Panc1 (cell line): Measurements from ENCODE around the gene MMP24OS. TPM values are rescaled to one million over a fixed set of nuclear protein-coding genes. Genes with fewer than 3 reads are reported as not detected.

Source experiments
- ATAC-seq: fragments of 200-7000 bp; cut with Tn5 transposase; 2 replicates; pipeline ENCODE4 v1.9.1; 2020; ENCODE audit warnings: mild to moderate bottlenecking, moderate library complexity
- BruUV-seq: library from RNA; stranded (reverse); fragments of 400-500 nt; replicated peaks from 2 replicates; lab custom pipeline; 2021; lab: Mats Ljungman, UMichigan
- CTCF ChIA-PET: fragments of 300-600 bp; sonication (Branson Sonifier 250); formaldehyde crosslinking; loops from one replicate; lab custom pipeline; 2022; ENCODE audit warnings: antibody characterized with exemption; lab: Charles Lee
- POLR2A ChIA-PET: fragments of 300-600 bp; sonication (Branson Sonifier 250); formaldehyde crosslinking; loops from one replicate; lab custom pipeline; 2022; ENCODE audit warnings: antibody characterized with exemption; lab: Charles Lee
- DNase-seq: peaks from one replicate; pipeline ENCODE4 v3.0.0-alpha.2; 2010; ENCODE audit warnings: low read depth, low spot score
- H3K27ac ChIP-seq: 2 replicates; pipeline ENCODE4 v1.5.1; 2011; ENCODE audit warnings: mild to moderate bottlenecking, low read length, inconsistent platforms
- H3K27me3 ChIP-seq: fragments of 200-500 bp; sonication (Bioruptor generic); 2 replicates; pipeline ENCODE4 v1.6.0; 2014; ENCODE audit warnings: low read length, inconsistent platforms; ENCODE audit not compliant: control insufficient read depth, insufficient read depth
- H3K36me3 ChIP-seq: fragments of 200-500 bp; sonication (Bioruptor generic); 2 replicates; pipeline ENCODE4 v1.5.1; 2014; ENCODE audit warnings: inconsistent platforms, mild to moderate bottlenecking, low read length, moderate library complexity; ENCODE audit not compliant: control insufficient read depth, insufficient read depth
- H3K4me1 ChIP-seq: 2 replicates; pipeline ENCODE4 v1.5.1; 2011; ENCODE audit warnings: inconsistent platforms, mild to moderate bottlenecking, low read length, moderate library complexity; ENCODE audit not compliant: control insufficient read depth, insufficient read depth
- H3K4me3 ChIP-seq, 2 experiments: 2 replicates each; pipeline ENCODE4 v1.5.1; 2011 to 2012; ENCODE audit warnings: low read depth in 2 of 2, low read length in 2 of 2, mild to moderate bottlenecking in 2 of 2, inconsistent platforms in 1 of 2, moderate library complexity in 1 of 2
- H3K9me3 ChIP-seq: fragments of 200-500 bp; sonication (Bioruptor generic); 2 replicates; pipeline ENCODE4 v1.5.1; 2014; ENCODE audit warnings: low read depth, mild to moderate bottlenecking, inconsistent platforms, low read length, moderate library complexity; ENCODE audit not compliant: control insufficient read depth, insufficient read depth
- POLR2AphosphoS5 ChIP-seq: IDR thresholded peaks from 2 replicates; pipeline ENCODE4 v1.6.1; 2012; ENCODE audit warnings: mild to moderate bottlenecking, low read depth, low read length, moderate library complexity
- SIN3A ChIP-seq: IDR thresholded peaks from 2 replicates; pipeline ENCODE4 v1.6.1; 2012; ENCODE audit warnings: low read depth, mild to moderate bottlenecking, low read length, moderate library complexity, borderline replicate concordance; ENCODE audit not compliant: insufficient read depth
- TCF7L2 ChIP-seq: IDR thresholded peaks from 2 replicates; pipeline ENCODE4 v1.6.1; 2011; ENCODE audit warnings: mild to moderate bottlenecking, low read depth, low read length, inconsistent platforms
- in situ Hi-C: cut with HindIII; loops from 2 replicates; pipeline ENCODE4 v1.10.0; 2016; ENCODE audit warnings: low sequenced_read_pairs, low pct_unique_long_range_greater_than_20kb
- intact Hi-C: fragments of 100-400 bp; cut with micrococcal nuclease; formaldehyde crosslinking; loops from one replicate; pipeline ENCODE4 v1.10.0; 2022; ENCODE audit not compliant: unreplicated experiment
- total RNA-seq: library from RNA; stranded (reverse); gene quantifications from one replicate; pipeline ENCODE4 v1.2.1, GENCODE V29; 2021; ENCODE audit not compliant: unreplicated experiment
- TF ChIP-seq, protein P1 (sequence below): fragments of 450-650 bp; IDR thresholded peaks from 2 replicates; pipeline ENCODE4 v1.5.1; 2017; ENCODE audit warnings: mild to moderate bottlenecking
- TF ChIP-seq, protein P2 (sequence below), 2 experiments: IDR thresholded peaks; 2 replicates each; pipeline ENCODE4 v1.6.1; 2011 to 2012; ENCODE audit warnings: low read depth in 2 of 2, control low read depth in 1 of 2, low read length in 1 of 2, mild to moderate bottlenecking in 1 of 2, moderate library complexity in 1 of 2; ENCODE audit not compliant: insufficient read depth in 1 of 2

MMP24OS gene
- total RNA-seq, 1 experiment from 2014 or later, result 83.8 TPM

- H3K27me3 ChIP-seq, result no peaks in the 10 kb centered on the region
- in situ Hi-C loops (no loop called here), intact Hi-C loops (no loop called here)
- ChIA-PET CTCF (interaction anchor here (0.5 to 1.5 kb wide), 4 partner anchors 9 to 151 kb away, joined by 3 to 5 read pairs (median 4); no protein-coding TSS in a partner anchor), POLR2A (interaction anchor here (0.9 kb wide), 1 partner anchor 9 kb away, joined by 7 read pairs; no protein-coding TSS in a partner anchor)
- BruUV-seq, result no TSS peak
- TF ChIP-seq, protein P1, sequence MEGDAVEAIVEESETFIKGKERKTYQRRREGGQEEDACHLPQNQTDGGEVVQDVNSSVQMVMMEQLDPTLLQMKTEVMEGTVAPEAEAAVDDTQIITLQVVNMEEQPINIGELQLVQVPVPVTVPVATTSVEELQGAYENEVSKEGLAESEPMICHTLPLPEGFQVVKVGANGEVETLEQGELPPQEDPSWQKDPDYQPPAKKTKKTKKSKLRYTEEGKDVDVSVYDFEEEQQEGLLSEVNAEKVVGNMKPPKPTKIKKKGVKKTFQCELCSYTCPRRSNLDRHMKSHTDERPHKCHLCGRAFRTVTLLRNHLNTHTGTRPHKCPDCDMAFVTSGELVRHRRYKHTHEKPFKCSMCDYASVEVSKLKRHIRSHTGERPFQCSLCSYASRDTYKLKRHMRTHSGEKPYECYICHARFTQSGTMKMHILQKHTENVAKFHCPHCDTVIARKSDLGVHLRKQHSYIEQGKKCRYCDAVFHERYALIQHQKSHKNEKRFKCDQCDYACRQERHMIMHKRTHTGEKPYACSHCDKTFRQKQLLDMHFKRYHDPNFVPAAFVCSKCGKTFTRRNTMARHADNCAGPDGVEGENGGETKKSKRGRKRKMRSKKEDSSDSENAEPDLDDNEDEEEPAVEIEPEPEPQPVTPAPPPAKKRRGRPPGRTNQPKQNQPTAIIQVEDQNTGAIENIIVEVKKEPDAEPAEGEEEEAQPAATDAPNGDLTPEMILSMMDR, result no peak
- TF ChIP-seq TCF7L2 (no peak), POLR2AphosphoS5 (no peak), SIN3A (no peak)
- TF ChIP-seq, protein P2, sequence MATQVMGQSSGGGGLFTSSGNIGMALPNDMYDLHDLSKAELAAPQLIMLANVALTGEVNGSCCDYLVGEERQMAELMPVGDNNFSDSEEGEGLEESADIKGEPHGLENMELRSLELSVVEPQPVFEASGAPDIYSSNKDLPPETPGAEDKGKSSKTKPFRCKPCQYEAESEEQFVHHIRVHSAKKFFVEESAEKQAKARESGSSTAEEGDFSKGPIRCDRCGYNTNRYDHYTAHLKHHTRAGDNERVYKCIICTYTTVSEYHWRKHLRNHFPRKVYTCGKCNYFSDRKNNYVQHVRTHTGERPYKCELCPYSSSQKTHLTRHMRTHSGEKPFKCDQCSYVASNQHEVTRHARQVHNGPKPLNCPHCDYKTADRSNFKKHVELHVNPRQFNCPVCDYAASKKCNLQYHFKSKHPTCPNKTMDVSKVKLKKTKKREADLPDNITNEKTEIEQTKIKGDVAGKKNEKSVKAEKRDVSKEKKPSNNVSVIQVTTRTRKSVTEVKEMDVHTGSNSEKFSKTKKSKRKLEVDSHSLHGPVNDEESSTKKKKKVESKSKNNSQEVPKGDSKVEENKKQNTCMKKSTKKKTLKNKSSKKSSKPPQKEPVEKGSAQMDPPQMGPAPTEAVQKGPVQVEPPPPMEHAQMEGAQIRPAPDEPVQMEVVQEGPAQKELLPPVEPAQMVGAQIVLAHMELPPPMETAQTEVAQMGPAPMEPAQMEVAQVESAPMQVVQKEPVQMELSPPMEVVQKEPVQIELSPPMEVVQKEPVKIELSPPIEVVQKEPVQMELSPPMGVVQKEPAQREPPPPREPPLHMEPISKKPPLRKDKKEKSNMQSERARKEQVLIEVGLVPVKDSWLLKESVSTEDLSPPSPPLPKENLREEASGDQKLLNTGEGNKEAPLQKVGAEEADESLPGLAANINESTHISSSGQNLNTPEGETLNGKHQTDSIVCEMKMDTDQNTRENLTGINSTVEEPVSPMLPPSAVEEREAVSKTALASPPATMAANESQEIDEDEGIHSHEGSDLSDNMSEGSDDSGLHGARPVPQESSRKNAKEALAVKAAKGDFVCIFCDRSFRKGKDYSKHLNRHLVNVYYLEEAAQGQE (IDR thresholded peaks at IDR 0.05; ENCODE audit: insufficient read depth in 1 of 2, low read depth in 2 of 2, low read length in 1 of 2), result no peak
- H3K4me3 ChIP-seq, result no peak overlapping the region
- DNase-seq, result no peak
- H3K4me1 ChIP-seq, result peaks cover 7% of the 10 kb centered on the region; the same call in 1 of the 2 replicates
- H3K27ac ChIP-seq, result no peak overlapping the region
- ATAC-seq, result peak; percentile 67
- no peaks in the 10 kb centered on the region for H3K9me3 ChIP-seq
- no peaks in the 10 kb centered on the region for H3K36me3 ChIP-seq
These were observed 19.2 kb upstream of the MMP24OS start for GRCh38 chr20:35297155-35297554.

- ATAC-seq (no peak), DNase-seq (no peak)
- ChIA-PET CTCF (interaction anchor here (0.5 kb wide), 1 partner anchor 259 kb away, joined by 3 read pairs; no protein-coding TSS in a partner anchor), POLR2A (no interaction called here)
- in situ Hi-C loops, result no loop called here
- Histone ChIP-seq H3K9me3 (no peaks in the 10 kb centered on the region), H3K27ac (no peak overlapping the region), H3K27me3 (no peaks in the 10 kb centered on the region), H3K4me1 (no peaks in the 10 kb centered on the region; the same call in 1 of the 2 replicates), H3K36me3 (no peaks in the 10 kb centered on the region), H3K4me3 (no peak overlapping the region)
- intact Hi-C loops, result no loop called here
- no TSS peak for BruUV-seq
- TF ChIP-seq, protein P1, result no peak
- TF ChIP-seq, protein P2 (IDR thresholded peaks at IDR 0.05; ENCODE audit: insufficient read depth in 1 of 2, low read depth in 2 of 2, low read length in 1 of 2), result no peak
- TF ChIP-seq TCF7L2, result no peak
- no peak for TF ChIP-seq POLR2AphosphoS5
- TF ChIP-seq SIN3A, result no peak
These were observed 18.2 kb upstream of the MMP24OS start for GRCh38 chr20:35296101-35296554.
